ENCODE results near the gene SIGLEC11.

DNA sequence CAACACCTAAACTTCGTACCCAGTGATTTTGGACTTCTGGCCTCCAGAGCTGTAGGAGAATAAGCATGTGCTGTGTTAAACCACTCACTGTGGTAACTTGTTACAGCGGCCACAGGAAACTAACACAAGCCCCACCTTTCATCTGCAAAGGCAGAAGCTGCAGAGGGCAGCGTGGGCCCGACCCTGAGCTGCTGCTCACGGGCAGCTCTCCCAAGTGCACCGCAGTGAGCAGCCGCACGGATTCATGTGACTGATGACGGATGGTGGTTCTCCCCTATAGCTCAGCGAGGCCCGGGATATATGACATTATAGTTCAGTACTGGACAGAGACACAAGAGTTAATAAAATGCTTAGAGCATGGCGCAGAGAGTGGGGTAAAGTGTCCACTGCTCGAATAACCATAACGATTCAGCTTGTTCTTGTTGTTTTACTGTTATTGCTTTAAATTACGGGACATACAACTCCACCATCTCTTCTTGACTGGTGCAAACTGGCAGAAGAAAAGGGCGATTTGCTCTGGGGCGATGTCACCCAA is 42.3 kb upstream of the SIGLEC11 start:
- TF ChIP-seq, protein P1, sequence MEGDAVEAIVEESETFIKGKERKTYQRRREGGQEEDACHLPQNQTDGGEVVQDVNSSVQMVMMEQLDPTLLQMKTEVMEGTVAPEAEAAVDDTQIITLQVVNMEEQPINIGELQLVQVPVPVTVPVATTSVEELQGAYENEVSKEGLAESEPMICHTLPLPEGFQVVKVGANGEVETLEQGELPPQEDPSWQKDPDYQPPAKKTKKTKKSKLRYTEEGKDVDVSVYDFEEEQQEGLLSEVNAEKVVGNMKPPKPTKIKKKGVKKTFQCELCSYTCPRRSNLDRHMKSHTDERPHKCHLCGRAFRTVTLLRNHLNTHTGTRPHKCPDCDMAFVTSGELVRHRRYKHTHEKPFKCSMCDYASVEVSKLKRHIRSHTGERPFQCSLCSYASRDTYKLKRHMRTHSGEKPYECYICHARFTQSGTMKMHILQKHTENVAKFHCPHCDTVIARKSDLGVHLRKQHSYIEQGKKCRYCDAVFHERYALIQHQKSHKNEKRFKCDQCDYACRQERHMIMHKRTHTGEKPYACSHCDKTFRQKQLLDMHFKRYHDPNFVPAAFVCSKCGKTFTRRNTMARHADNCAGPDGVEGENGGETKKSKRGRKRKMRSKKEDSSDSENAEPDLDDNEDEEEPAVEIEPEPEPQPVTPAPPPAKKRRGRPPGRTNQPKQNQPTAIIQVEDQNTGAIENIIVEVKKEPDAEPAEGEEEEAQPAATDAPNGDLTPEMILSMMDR (IDR thresholded peaks at IDR 0.05; ENCODE audit: extremely low read depth in 1 of 2, insufficient read depth in 1 of 2, low read depth in 1 of 2, low read length in 2 of 2), result no peak
- TF ChIP-seq, protein P2, sequence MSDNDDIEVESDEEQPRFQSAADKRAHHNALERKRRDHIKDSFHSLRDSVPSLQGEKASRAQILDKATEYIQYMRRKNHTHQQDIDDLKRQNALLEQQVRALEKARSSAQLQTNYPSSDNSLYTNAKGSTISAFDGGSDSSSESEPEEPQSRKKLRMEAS (IDR thresholded peaks at IDR 0.05; ENCODE audit: insufficient read depth, insufficient read length), result no peak
- TF ChIP-seq POLR2A (IDR thresholded peaks at IDR 0.05; ENCODE audit: low read depth, low read length), result no peak
- no peak for TF ChIP-seq MYC (IDR thresholded peaks at IDR 0.05; ENCODE audit: low read depth, low read length)
- no peak for TF ChIP-seq JUN (IDR thresholded peaks at IDR 0.05; ENCODE audit: borderline replicate concordance, insufficient read depth, insufficient read length, low read depth)

All from endothelial cell of umbilical vein (primary cell).